Measurements from ENCODE around the gene ME1.
"Not testable (repeated sequence)": the region's sequence is repeated elsewhere in the genome, so short reads cannot be mapped to it uniquely, and the experiment has no call there.

Gene ME1

GRCh38 chr6:83257791-83258190, 173.1 kb downstream of the ME1 start:
- DNase-seq (ENCODE audit: low read depth, low spot score), result no peak

DNA sequence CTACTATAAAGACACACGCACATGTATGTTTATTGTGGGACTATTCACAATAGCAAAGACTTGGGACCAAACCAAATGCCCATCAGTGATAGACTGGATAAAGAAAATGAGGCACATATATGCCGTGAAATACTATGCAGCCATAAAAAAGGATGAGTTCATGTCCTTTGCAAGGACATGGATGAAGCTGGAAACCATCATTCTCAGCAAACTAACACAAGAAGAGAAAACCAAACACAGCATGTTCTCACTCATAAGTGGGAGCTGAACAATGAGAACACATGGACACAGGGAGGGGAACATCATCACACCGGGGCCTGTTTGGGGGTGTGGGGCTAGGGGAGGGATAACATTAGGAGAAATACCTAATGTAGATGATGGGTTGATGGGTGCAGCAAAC, 174.1 kb downstream of the ME1 start:
- DNase-seq (ENCODE audit: low read depth, low spot score), result not testable (repeated sequence)

DNA sequence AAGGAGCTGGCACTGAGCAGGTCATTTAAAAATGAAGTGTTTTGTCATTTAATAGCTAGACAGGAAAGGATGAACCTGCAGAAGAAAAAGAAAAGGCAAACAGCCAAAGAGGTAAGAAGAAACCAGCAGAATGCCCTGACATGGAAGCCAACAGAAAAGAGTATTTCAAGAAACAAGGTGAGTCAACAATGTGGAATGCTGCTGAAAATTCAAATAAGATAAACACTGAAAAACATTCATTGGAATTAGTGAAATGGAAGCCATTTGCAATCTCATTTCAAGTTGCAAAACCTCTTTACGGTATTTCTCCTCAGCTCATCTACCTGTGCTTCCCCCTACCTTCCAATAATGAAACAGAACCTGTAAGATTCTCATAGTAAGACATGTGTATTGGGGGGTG, 178.1 kb downstream of the ME1 start:
- DNase-seq (ENCODE audit: low read depth, low spot score), result no peak

DNA sequence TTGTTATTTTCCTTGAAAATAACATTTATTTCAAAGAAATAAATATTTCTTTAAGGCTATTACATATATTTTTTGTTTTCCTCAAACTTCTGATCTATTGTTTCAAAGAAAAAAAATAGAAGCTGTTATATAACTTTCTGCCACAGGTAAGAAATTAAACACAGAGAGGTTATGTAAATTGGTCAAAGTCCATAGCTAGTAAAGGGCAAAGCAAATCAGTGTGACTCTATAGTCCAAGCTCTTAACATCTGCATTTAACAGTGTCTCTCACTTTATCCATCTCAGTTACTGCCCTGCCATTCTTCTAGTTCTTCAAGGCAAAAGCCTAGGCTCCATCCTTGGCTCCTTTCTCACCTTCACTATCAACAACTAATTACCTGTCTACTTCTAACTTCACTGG, 180.6 kb downstream of the ME1 start:
- no peak for DNase-seq (ENCODE audit: low read depth, low spot score)

GRCh38 chr6:83247471-83247870, 183.4 kb downstream of the ME1 start:
- DNase-seq (ENCODE audit: low read depth, low spot score), result no peak

DNA sequence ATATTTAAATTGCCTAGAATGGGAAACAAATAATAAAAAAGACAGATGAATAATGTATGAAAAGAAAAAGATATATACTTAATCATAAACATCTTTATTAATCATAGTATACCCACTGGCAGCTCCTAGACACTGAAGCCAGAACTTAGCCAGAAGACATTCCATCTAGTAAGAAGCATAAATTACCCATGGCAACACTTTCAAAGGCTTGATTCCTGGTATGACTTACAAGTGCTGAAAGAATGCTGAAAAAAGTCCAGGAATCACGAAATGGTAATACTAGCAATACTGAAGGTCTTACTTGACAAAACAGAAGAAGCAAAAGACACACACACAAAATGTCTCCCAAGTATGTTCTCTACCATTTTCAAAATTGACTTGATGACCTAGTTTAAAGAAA, 199.7 kb downstream of the ME1 start:
- no peak for DNase-seq (ENCODE audit: low read depth, low spot score)

- no peak for DNase-seq (ENCODE audit: low read depth, low spot score)
Measured at GRCh38 chr6:83226517-83226916, 204.3 kb downstream of the ME1 start.

GRCh38 chr6:83221889-83222479, 208.9 kb downstream of the ME1 start:
- no peak for DNase-seq (ENCODE audit: low read depth, low spot score)

DNA sequence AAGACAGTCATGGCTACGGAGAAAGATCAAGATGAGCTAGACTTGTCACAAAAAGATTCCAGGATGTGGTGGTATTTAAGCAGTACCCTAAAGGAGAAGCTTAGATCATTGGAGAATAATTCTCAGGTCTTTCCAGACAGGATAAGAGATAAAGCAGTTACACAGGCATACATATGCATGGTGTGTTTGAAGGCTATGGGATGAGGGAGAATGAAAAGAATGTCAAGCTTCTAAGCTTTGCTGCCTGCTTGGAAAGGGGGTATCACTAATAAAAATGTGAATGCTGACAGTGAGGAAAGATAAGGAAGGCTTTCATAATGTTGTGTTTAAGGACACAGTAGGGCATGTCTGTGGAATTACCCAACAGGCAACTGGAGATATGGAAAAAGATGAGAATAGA, 209.6 kb downstream of the ME1 start:
- DNase-seq (ENCODE audit: low read depth, low spot score), result no peak

DNA sequence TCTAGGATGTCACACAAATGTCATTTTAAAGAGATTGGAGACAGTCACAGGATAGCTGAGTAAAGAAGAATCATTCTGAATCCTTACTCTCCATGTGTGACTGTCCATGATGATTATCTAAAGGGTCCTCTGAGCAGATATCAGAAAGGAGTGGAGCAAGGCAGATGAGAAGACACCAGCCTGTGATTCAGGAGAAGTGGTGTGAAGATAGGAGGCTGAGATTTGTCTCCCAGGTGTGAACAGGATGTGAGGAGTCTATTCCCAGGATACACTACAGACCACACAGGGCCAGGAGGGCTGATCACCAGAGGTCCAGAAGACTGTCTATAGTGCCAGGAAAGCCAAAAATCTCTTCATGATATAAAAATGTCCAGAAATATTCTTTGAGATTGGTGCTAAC, 210.7 kb downstream of the ME1 start:
- DNase-seq (ENCODE audit: low read depth, low spot score), result no peak

GRCh38 chr6:83218646-83219045, 212.2 kb downstream of the ME1 start:
- DNase-seq (ENCODE audit: low read depth, low spot score), result no peak

GRCh38 chr6:83216806-83217205, 214.0 kb downstream of the ME1 start:
- DNase-seq (ENCODE audit: low read depth, low spot score), result no peak

GRCh38 chr6:83215131-83216047, 215.5 kb downstream of the ME1 start:
- DNase-seq (ENCODE audit: low read depth, low spot score), result no peak

- no peak for DNase-seq (ENCODE audit: low read depth, low spot score)
Measured at GRCh38 chr6:83202031-83202430, 228.8 kb downstream of the ME1 start.

- no peak for DNase-seq (ENCODE audit: low read depth, low spot score)
Measured at GRCh38 chr6:83199863-83200225, 231.0 kb downstream of the ME1 start.

DNA sequence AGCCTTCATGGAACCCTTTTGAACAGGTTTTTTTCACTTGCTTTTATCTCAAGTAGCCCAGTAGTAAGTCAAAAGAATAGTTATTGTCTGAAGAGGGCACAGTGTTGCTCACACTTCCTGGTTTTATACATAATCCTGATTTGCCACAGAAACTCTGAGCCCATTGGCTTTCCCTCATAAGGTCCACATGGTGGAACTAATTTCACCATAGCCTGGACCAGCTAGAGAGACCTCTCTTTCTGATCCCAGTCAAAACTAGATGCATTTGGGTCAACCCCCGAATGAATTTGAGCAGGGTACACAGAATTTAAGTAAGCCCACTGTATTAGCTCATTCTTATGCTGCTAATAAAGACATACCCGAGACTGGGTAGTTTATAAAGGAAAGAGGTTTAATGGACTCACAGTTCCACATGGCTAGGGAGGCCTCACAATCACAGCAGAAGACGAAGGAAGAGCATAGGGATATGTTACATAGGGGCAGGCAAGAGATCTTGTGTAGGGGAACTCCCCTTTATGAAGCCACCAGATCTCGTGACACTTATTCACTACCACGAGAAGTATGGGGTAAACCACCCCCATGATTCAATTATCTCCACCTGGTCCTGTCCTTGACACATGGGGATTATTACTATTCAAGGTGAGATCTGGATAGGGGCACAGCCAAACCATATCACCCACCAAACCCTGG, 231.5 kb downstream of the ME1 start:
- no peak for DNase-seq (ENCODE audit: low read depth, low spot score)

DNA sequence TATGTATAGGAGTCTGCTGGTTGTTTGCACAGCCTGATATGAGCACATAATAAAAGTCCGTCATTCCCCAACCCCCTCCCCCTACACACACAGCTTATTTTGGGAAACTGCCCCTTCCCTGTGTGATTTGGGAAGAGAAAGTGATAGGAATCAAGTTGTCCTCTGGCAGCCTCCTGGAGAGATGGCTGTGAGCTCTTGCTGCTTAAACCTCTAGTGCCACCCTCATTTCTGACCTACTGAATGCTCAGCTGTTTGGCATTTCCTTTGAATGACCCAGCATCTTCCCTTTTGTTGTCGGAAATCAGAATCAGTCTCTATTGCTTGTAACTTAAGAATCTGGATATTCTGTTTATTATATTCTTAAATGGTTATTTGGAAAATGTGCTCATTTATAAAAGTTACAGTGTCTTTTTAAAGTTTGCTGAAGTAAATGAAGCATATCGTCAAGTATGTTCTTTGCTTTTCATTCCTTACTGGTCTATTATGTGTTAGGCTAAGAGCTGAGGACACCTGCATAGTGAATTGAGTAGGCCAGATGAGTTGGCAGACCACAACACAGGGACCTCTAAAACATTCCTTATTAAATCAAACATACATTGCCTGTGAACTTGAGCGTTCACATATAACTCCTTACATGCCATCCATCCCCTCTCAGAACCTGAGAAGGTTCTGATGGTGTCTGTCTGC, 232.2 kb downstream of the ME1 start:
- DNase-seq (ENCODE audit: low read depth, low spot score), result no peak

- no peak for DNase-seq (ENCODE audit: low read depth, low spot score)
Measured at GRCh38 chr6:83193747-83194566, 236.9 kb downstream of the ME1 start.

DNA sequence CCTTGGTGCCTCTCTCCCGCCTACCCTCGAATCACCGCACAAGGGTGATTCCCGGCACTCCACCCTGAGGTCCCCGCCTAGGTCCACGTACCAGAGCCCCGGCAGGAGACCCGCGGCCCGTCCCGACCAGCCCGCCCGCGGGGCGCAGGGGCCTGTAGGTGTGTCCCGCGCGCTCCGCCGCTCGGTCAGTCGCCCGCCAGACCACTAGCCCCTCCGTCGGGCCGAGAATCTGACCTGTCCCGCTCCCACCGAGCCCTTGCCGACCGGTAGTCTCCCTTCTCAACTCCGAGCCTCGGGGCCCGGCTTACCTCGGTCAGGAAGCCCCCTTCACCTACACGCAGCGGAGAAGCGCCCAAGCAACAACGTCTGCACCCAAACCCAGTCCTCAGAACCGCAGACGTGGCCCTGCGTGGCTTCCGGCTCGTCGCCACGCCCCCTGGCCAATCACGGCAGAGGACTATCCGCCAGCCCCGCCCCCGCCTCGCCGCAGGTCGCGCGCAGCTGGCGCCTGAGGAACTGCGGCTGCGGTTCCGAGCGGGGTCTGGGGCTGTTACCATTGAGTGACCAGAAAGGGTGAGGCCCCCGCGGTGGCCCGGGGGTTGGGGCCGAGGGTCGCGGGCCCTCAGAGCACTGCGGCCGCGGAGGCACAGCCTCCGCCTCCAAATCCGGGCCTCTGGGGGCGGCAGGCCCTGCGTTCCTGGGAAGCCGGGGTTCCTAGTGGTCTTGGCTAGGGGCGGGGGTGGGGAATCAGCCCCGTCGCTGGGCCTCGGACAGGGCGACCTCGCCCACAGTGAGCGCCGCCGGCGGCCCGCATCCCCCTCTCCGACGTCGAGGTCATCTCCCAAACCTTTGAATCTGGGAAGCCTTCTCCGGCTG, 237.7 kb downstream of the ME1 start, which contains the start of the genes PGM3 and RWDD2A:
TSS of gene PGM3 (minus strand) at position 395 of the 876 bp plus-strand sequence. CDS start 2,253 bp downstream, outside the sequence.
TSS of gene RWDD2A (plus strand) at position 487 of the 876 bp plus-strand sequence. CDS start 1,095 bp downstream, outside the sequence.
- DNase-seq (ENCODE audit: low read depth, low spot score), result peak; percentile 77

- DNase-seq (ENCODE audit: low read depth, low spot score), result no peak
Measured at GRCh38 chr6:83192456-83192855, 238.4 kb downstream of the ME1 start.

Data from activated naive CD8-positive, alpha-beta T cell treated with anti-CD3 and anti-CD28 coated beads, Interleukin-2, amount 50 U/mL, for 16 hours (primary cell).